HepG2 (cell line): Measurements from ENCODE around the gene TPX2. TPM values are rescaled to one million over a fixed set of nuclear protein-coding genes. Genes with fewer than 3 reads are reported as not detected.

Experiments used
- DPF2 ChIP-seq: sonication (generic); formaldehyde crosslinking; IDR thresholded peaks from 2 replicates; pipeline ENCODE4 v1.4.0; 2020; ENCODE audit warnings: mild to moderate bottlenecking, low read depth, missing genetic modification reagents, borderline replicate concordance
- FIP1L1 ChIP-seq: fragments of 200-400 bp; formaldehyde crosslinking; IDR thresholded peaks from 2 replicates; pipeline ENCODE4 v1.6.1; 2018; ENCODE audit warnings: low read depth, mild to moderate bottlenecking, low read length, moderate library complexity, borderline replicate concordance; ENCODE audit not compliant: insufficient read depth
- GLI4 ChIP-seq: sonication (generic); formaldehyde crosslinking; IDR thresholded peaks from 2 replicates; pipeline ENCODE4 v1.5.1; 2020; ENCODE audit warnings: missing genetic modification reagents, mild to moderate bottlenecking, moderate library complexity, borderline replicate concordance
- ISL2 ChIP-seq: sonication (generic); formaldehyde crosslinking; IDR thresholded peaks from 2 replicates; pipeline ENCODE4 v1.5.0; 2020; ENCODE audit warnings: missing genetic modification reagents
- NR2F1 ChIP-seq, 2 experiments: fragments of 450-650 bp in 1 of 2; formaldehyde crosslinking in 1 of 2; IDR thresholded peaks; 2 replicates each; pipeline versions ENCODE4 v1.5.0 to v1.6.1; 2016 to 2020; ENCODE audit warnings: mild to moderate bottlenecking in 1 of 2, missing compliant biosample characterization in 1 of 2, missing genetic modification reagents in 1 of 2, moderate library complexity in 1 of 2
- PPARG ChIP-seq: conservative IDR thresholded peaks from 2 replicates; pipeline ENCODE4 v1.6.1; 2016; ENCODE audit warnings: missing biosample characterization, missing genetic modification reagents
- ZFAT ChIP-seq: sonication (generic); formaldehyde crosslinking; conservative IDR thresholded peaks from 2 replicates; pipeline ENCODE4 v1.8.1; 2023; ENCODE audit warnings: missing genetic modification reagents, inconsistent platforms
- ZNF10 ChIP-seq: sonication (generic); formaldehyde crosslinking; IDR thresholded peaks from 2 replicates; pipeline ENCODE4 v1.4.0; 2020; ENCODE audit warnings: mild to moderate bottlenecking, low read depth, missing genetic modification reagents, borderline replicate concordance
- ZNF12 ChIP-seq: sonication (generic); formaldehyde crosslinking; IDR thresholded peaks from 2 replicates; pipeline ENCODE4 v1.5.0; 2020; ENCODE audit warnings: missing genetic modification reagents
- polyA plus RNA-seq, 8 experiments: library from polyadenylated mRNA; depleted of rRNA in 3 of 8; stranded (reverse) in 7 of 8; unstranded in 1 of 8; fragments of >200 nt; fragmentation: Illumina TruSeq in 4 of 8; extraction: Trizol in 4 of 8; gene quantifications; 2 replicates each; pipeline versions ENCODE4 v1.2.1 to v1.2.3, GENCODE V29; 2011 to 2016; ENCODE audit warnings: low read depth in 4 of 8, missing spikeins in 1 of 8, mixed read lengths in 1 of 8; ENCODE audit not compliant: insufficient read depth in 1 of 8
- total RNA-seq, 5 experiments: library from RNA; depleted of rRNA; stranded (reverse); fragments of >200 nt; fragmentation: Illumina TruSeq; extraction: Trizol; gene quantifications; 2 replicates each; pipeline ENCODE4 v1.2.3, GENCODE V29; 2016; ENCODE audit warnings: low read depth in 1 of 5
- TF ChIP-seq, protein P1 (sequence below): sonication (generic); formaldehyde crosslinking; IDR thresholded peaks from 2 replicates; pipeline ENCODE4 v1.4.0; 2020; ENCODE audit warnings: mild to moderate bottlenecking, missing genetic modification reagents, borderline replicate concordance
- TF ChIP-seq, protein P2 (sequence below): sonication (generic); formaldehyde crosslinking; conservative IDR thresholded peaks from 2 replicates; pipeline ENCODE4 v1.8.0; 2022; ENCODE audit warnings: mild to moderate bottlenecking, moderate library complexity, missing genetic modification reagents
- TF ChIP-seq, protein P3 (sequence below): sonication (generic); formaldehyde crosslinking; IDR thresholded peaks from 2 replicates; pipeline ENCODE4 v1.4.0; 2020; ENCODE audit warnings: missing genetic modification reagents, borderline replicate concordance
- TF ChIP-seq, protein P4 (sequence below): sonication (generic); formaldehyde crosslinking; IDR thresholded peaks from 2 replicates; pipeline ENCODE4 v1.4.0; 2020; ENCODE audit warnings: missing genetic modification reagents, borderline replicate concordance

The TPX2 gene
- total and polyA plus RNA-seq, 2 of the 13 experiments (the other 11 are each of a cell fraction or from before 2014, with no cell fraction given) = 34.3 to 124 TPM

DNA sequence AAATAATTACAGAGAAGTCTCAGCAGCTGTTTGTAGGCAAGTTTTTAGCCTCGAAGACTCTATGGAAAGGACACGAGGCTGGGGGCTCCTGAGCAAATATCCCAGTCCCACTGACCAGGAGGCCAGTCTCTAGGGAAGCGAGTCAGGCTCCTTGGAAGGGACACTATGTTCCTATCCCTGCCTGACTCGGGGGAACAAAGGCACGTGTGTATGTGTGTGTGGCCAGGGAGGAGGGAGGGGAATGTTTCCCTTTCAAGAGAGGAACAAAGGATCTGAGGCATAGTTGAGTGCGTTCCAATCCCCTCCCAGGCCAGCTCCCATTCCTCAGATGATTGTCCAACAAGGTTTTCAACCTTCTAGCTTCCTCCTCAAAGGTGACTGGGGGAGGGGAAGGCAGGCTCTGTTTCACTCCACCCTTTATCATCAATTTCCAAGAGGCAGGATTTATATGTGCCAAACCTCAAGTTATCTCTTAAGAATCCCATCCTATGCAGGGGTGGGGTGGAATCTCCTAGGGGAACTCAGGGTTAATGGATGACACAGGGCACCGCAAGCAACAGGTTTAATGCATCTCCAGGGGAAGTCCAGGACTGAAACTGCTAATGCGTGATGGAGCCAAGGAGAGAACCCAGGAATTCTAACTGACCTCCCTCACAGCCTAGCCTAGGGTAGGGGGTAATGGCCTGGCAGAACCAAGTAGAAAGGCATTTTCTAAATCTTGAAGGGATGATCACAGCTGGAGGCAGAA lies 26.4 kb upstream of the TPX2 start (continued):
- TF ChIP-seq, protein P1, sequence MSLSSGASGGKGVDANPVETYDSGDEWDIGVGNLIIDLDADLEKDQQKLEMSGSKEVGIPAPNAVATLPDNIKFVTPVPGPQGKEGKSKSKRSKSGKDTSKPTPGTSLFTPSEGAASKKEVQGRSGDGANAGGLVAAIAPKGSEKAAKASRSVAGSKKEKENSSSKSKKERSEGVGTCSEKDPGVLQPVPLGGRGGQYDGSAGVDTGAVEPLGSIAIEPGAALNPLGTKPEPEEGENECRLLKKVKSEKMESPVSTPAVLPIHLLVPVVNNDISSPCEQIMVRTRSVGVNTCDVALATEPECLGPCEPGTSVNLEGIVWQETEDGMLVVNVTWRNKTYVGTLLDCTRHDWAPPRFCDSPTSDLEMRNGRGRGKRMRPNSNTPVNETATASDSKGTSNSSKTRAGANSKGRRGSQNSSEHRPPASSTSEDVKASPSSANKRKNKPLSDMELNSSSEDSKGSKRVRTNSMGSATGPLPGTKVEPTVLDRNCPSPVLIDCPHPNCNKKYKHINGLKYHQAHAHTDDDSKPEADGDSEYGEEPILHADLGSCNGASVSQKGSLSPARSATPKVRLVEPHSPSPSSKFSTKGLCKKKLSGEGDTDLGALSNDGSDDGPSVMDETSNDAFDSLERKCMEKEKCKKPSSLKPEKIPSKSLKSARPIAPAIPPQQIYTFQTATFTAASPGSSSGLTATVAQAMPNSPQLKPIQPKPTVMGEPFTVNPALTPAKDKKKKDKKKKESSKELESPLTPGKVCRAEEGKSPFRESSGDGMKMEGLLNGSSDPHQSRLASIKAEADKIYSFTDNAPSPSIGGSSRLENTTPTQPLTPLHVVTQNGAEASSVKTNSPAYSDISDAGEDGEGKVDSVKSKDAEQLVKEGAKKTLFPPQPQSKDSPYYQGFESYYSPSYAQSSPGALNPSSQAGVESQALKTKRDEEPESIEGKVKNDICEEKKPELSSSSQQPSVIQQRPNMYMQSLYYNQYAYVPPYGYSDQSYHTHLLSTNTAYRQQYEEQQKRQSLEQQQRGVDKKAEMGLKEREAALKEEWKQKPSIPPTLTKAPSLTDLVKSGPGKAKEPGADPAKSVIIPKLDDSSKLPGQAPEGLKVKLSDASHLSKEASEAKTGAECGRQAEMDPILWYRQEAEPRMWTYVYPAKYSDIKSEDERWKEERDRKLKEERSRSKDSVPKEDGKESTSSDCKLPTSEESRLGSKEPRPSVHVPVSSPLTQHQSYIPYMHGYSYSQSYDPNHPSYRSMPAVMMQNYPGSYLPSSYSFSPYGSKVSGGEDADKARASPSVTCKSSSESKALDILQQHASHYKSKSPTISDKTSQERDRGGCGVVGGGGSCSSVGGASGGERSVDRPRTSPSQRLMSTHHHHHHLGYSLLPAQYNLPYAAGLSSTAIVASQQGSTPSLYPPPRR = peak; percentile 83; the same call in 1 of the 2 replicates
- TF ChIP-seq, protein P2, sequence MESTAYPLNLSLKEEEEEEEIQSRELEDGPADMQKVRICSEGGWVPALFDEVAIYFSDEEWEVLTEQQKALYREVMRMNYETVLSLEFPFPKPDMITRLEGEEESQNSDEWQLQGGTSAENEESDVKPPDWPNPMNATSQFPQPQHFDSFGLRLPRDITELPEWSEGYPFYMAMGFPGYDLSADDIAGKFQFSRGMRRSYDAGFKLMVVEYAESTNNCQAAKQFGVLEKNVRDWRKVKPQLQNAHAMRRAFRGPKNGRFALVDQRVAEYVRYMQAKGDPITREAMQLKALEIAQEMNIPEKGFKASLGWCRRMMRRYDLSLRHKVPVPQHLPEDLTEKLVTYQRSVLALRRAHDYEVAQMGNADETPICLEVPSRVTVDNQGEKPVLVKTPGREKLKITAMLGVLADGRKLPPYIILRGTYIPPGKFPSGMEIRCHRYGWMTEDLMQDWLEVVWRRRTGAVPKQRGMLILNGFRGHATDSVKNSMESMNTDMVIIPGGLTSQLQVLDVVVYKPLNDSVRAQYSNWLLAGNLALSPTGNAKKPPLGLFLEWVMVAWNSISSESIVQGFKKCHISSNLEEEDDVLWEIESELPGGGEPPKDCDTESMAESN = peak; percentile 33; the same call in 1 of the 2 replicates
- TF ChIP-seq DPF2 (CRISPR knock-in tag) (peak; percentile 67; the same call in 1 of the 2 replicates), PPARG (no peak), ZFAT (CRISPR knock-in tag) (no peak), NR2F1 (CRISPR knock-in tag; IDR thresholded peaks at IDR 0.05) (no peak), GLI4 (no peak; the same call in 1 of the 2 replicates), ISL2 (peak; percentile 87), FIP1L1 (peak; percentile 77; the same call in 1 of the 2 replicates), ZNF12 (CRISPR knock-in tag) (peak; percentile 71; the same call in 1 of the 2 replicates), ZNF10 (CRISPR knock-in tag) (no peak)
- TF ChIP-seq, protein P3, sequence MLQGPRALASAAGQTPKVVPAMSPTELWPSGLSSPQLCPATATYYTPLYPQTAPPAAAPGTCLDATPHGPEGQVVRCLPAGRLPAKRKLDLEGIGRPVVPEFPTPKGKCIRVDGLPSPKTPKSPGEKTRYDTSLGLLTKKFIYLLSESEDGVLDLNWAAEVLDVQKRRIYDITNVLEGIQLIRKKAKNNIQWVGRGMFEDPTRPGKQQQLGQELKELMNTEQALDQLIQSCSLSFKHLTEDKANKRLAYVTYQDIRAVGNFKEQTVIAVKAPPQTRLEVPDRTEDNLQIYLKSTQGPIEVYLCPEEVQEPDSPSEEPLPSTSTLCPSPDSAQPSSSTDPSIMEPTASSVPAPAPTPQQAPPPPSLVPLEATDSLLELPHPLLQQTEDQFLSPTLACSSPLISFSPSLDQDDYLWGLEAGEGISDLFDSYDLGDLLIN (CRISPR knock-in tag) = no peak
- TF ChIP-seq, protein P4, sequence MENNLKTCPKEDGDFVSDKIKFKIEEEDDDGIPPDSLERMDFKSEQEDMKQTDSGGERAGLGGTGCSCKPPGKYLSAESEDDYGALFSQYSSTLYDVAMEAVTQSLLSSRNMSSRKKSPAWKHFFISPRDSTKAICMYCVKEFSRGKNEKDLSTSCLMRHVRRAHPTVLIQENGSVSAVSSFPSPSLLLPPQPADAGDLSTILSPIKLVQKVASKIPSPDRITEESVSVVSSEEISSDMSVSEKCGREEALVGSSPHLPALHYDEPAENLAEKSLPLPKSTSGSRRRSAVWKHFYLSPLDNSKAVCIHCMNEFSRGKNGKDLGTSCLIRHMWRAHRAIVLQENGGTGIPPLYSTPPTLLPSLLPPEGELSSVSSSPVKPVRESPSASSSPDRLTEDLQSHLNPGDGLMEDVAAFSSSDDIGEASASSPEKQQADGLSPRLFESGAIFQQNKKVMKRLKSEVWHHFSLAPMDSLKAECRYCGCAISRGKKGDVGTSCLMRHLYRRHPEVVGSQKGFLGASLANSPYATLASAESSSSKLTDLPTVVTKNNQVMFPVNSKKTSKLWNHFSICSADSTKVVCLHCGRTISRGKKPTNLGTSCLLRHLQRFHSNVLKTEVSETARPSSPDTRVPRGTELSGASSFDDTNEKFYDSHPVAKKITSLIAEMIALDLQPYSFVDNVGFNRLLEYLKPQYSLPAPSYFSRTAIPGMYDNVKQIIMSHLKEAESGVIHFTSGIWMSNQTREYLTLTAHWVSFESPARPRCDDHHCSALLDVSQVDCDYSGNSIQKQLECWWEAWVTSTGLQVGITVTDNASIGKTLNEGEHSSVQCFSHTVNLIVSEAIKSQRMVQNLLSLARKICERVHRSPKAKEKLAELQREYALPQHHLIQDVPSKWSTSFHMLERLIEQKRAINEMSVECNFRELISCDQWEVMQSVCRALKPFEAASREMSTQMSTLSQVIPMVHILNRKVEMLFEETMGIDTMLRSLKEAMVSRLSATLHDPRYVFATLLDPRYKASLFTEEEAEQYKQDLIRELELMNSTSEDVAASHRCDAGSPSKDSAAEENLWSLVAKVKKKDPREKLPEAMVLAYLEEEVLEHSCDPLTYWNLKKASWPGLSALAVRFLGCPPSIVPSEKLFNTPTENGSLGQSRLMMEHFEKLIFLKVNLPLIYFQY (CRISPR knock-in tag) = no peak
